Stimulated activated CD4-positive, alpha-beta T cell treated with anti-CD3 and anti-CD28 coated beads, Interleukin-4, amount 100 ng/mL, for 24 hours (primary cell): ENCODE measurements around the gene CLC.
"Not testable (repeated sequence)": the region's sequence is repeated elsewhere in the genome, so short reads cannot be mapped to it uniquely, and the experiment has no call there.

ENCODE experiments used
- DNase-seq: peaks from one replicate; pipeline ENCODE4 v3.0.0-alpha.2; 2020

CLC gene

DNA sequence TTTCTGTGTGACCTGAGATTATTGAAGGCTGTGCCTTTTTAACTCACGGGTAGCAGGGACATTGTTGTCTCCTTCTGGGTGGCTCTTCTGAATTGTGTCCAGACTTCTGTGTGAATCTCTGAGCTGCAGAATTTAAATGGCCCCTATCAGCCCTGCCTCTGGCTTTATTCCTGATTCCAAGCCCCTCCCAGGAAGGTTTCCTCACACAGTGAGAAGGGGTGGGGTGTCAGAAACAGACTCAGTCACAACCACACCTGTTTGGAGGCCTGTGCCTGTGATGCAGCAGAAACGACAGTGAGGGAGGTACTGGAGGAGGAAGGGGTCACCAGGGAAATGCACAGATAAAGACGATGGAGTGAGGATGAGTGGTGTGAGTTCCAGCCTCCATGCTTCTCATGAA is at the start of gene CLC:
Gene CLC, minus strand, starts transcription at position 139 of the 400 bp plus-strand sequence. Its CDS starts 77 bp downstream, at position 62.
- no peak for DNase-seq

DNA sequence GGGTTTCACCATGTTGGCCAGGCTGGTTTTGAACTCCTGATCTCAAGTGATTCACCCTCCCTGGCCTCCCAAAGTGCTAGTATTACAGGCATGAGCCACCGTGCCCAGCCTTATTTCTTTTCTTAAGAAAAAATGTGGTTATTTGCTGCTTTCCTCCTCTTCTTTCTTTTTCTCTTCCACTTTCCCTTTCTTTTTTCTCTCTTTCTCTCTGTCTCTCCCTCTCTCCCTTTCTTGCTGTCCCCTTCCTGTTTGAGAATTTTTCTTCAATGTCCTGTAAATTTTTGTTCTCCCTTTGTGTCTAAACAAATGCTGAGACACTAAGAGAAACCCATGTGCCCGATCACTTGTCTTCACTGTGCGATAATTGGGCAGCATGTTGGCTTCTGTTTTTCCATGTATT is 43.1 kb upstream of the CLC start:
- DNase-seq: no peak

DNA sequence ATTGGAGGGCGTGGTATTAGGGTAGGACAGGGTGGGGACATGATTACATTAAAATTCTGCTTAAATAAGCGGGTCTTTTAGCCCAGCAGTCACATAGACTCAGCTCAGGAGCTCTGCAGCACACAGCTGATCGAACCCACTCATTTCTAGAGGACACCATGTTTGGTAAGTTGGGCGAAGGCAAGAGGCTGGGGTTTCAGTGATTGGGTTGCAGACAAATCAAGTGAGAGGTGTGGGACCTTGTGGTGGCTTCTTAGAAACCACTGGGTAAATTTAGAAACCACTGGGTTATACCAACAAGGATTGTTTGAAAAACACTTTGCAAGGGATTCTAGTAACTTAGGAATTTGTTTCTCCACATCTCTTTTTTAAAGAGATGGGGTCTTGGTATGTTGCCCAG is 40.9 kb upstream of the CLC start, which contains the start of gene LEUTX:
Gene LEUTX, plus strand, starts transcription at position 92 of the 400 bp plus-strand sequence. Its CDS starts 67 bp downstream, at position 159.
- no peak for DNase-seq

- DNase-seq: no peak
These were observed 31.0 kb upstream of the CLC start for GRCh38 chr19:39768786-39769185.

- DNase-seq: no peak
These were observed 30.5 kb upstream of the CLC start for GRCh38 chr19:39768334-39768733.

DNA sequence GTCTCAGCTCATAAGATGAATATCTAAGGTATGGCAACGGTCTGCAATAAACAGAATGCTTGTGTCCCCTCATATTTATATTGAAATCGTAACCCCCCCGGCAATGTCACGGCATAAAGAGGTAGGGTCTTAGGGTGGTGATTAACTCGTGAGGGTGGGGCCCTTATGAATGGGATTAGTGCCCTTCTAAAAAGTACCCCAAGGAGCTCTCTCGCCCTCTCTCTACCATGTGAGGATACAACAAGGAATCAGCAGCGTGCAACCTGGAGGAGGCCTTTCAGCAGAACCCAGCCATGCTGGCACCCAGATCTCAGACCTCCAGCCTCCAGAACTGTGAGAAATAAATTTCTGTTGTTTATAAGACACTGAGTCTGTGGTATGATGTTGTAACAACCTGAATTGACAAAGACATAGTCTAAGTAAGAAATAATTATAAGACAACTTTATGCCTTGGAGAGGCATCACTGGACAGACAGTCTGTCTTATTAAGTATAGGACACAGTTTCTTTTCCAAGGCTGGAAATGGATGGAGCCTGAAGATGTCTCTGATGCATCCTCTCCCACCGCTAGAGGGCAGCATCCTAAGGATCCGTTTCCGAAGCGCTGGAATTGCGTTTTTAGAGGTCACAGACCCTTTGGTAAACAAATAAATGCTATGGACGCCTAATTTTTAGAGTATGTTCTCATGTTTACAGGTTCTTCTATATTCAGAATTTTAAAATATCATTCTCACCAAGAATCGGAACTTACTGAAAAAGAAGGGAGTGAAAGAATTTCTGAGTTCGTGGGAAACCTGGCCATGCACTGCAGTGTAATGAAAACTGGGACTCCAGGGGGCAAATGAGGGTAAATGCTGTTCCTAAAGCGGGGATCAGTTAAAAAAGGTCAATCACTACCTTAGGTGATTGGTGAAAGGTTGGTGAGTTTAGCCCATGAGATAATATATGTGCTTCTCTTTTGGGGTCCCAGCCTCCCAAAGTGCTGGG is 27.6 kb upstream of the CLC start:
- peak; percentile 53 for DNase-seq

GRCh38 chr19:39761851-39762250 is 24.0 kb upstream of the CLC start:
- not testable (repeated sequence) for DNase-seq

GRCh38 chr19:39759457-39760184 is 21.8 kb upstream of the CLC start:
- no peak for DNase-seq

DNA sequence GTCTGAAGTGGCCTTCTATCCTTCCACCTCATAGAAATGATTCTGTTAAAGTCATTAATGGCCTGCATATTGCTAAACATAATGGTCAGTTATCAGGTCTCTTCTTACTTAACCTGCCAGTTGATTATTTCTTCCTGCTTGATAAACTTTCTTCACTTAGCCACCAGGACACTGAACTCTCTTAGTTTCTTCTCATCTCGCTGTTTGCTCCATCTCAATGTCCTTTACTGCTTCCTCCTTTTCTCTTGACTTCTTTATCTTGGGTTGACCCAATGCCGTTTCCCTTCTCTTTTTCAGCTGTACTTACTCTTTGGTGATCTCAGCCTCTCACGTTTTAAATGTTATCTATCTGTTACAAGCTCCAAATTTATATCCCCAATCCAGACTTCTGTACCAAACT is 17.1 kb upstream of the CLC start:
- no peak for DNase-seq

GRCh38 chr19:39754544-39754943 is 16.7 kb upstream of the CLC start:
- DNase-seq: no peak

- no peak for DNase-seq
These were observed 15.0 kb upstream of the CLC start for GRCh38 chr19:39752795-39753194.

- DNase-seq: no peak
These were observed 14.6 kb upstream of the CLC start for GRCh38 chr19:39752390-39752789.

DNA sequence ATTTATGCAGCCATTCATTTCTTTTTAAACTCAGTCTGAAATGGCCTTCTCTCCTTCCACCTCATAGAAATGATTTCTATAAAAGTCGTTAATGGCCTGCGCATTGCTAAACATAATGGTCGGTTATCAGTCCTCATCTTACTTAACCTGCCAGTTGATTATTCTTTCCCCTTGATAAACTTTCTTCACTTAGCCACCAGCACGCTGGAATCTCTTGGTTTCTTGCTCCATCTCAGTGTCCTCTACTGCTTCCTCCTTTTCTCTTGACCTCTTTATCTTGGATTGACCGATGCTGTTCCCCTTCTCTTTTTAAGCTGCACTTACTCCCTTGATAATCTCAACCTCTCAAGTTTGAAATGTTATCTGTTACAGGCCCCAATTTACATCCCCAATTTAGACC is 12.2 kb upstream of the CLC start:
- no peak for DNase-seq

- DNase-seq: no peak
These were observed 9.2 kb upstream of the CLC start for GRCh38 chr19:39746836-39747529.

DNA sequence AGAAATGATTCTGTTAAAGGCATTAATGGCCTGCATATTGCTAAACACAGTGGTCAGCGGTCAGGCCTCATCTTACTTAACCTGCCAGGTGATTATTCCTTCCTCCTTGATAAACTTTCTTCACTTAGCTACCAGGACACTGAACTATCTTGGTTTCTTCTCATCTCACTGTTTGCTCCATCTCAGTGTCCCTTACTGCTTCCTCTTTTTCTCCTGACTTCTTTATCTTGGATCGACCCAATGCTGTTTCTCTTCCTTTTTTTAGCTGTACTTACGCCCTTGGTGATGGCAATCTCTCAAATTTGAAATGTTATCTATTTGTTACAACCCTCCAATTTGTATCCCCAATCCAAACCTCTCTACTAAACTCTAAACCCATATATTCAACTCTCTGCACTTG is 7.8 kb upstream of the CLC start:
- DNase-seq: no peak

GRCh38 chr19:39740395-39740794 is 2.6 kb upstream of the CLC start:
- peak; percentile 31 for DNase-seq

DNA sequence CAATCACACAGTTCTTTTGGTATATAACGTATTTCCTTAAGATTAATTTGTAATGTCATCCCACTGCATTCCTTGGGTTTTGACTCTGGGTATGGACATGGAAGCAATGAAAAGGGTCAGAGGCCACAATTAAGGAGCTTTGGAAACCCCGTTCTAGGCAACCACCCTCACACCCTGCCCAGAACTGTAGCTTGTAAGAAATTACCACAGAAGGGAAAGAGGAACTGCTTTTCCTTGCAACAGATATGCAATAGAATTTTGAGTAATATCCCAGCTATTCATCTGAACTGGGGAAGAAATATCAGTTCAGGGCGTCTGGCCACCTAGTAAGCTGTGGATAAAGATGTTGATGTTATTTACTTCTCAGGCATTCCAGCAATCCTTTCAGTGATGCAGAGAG is 985 bp upstream of the CLC start:
- no peak for DNase-seq

GRCh38 chr19:39737351-39737750 is 478 bp downstream of the CLC start:
- DNase-seq: peak; percentile 17

- DNase-seq: no peak
These were observed 1.7 kb downstream of the CLC start for GRCh38 chr19:39736088-39736487.

DNA sequence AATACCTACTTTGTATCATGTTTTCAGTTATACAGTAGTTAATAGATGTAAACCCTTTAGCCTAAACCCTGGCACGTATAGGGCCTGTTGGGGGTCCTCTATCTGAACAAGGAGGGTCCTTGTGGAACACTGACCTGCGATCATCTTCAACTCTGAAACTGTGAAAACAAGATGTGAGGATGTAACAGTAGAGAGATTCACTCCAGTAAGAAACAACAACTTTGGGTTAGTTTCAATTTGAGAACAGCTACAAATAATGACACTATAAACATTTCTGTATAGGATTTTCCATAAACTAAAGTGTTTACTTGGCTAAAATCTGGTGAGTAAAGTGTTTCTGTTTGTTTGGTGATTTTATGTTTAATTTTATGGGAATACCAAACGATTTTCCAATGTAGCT is 2.1 kb downstream of the CLC start:
- no peak for DNase-seq

GRCh38 chr19:39733841-39734240 is 4.0 kb downstream of the CLC start:
- DNase-seq: no peak

DNA sequence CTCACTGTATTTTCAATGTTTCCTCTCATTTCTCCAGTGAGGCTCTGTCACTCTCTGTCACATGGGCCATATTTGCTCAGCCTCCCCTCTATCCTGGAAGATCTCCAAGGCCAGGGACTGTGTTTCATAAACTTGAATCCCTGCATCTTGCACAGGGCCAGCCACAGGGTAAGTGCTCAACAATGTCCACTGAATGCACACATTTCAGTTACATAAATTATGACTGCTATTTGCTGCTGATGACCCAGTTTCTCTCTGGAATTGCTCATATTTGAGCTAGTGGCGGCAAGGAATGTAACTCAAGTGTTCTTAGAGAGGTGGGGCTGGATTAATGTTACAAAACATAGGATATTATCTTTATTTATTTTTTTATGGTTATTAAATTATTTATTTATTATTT is 6.1 kb downstream of the CLC start:
- DNase-seq: no peak

DNA sequence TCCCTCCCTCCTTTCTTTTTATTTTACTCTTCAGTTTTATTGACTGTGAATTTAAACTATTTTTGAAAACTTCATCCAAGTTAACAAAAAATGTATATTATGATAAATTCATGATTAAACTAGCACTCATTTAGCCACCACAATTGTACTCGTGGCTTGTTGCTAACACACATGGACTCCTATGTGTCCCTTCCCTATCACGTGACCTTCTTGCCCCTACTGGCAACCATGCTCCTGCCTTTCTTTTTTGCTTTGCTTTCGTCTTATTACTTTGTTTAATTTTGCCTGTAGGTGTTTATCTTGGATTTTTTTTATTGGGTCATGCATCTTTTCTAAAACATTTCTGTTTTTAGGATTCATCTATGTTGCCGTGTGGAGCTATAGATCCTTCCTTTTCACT is 8.2 kb downstream of the CLC start:
- DNase-seq: no peak
